ENCODE data around the gene DDX6.
"Not testable (repeated sequence)": the region's sequence is repeated elsewhere in the genome, so short reads cannot be mapped to it uniquely, and the experiment has no call there.

Gene DDX6

DNA sequence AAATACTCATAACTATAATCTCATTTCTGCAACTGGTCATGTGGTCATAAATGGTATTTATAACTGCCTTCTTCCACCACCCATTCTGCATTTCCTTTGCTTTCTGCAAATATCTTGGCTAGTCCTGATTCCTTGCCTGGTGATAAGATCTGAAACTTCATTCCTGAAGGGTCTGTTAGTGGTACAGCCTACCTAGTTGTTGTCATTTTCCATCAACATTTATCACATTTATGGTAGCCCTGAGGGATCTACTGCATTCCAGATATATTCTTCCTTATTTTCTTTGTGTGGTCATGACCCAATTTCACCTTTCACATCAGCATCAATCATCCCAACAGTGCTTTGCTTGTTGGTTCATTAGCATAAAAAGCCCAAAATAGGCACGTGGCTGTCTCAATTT lies 50.1 kb downstream of the DDX6 start:
- DNase-seq: no peak

DNA sequence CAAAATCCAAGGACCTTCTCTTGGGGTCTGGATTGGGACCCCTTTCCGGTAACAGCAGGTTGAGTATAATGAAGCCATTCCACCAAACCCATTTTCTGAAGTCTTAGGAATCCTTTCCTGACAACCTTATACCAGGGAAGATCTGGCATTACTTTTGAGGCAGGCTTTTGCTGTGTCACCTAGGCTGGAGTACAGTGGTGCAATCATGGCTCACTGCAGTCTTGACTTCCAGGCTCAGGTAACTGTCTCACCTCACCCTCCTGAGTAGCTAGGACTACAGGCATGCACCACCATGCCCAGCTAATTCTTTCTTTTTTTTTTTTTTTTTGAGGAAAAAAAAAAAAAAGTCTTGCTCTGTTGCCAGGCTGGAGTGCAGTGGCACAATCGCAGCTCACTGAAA lies 55.8 kb downstream of the DDX6 start:
- no peak for DNase-seq

- no peak for DNase-seq
These were observed 56.9 kb downstream of the DDX6 start for GRCh38 chr11:118734031-118734430.

GRCh38 chr11:118729753-118730152 lies 61.2 kb downstream of the DDX6 start:
- DNase-seq: not testable (repeated sequence)

DNA sequence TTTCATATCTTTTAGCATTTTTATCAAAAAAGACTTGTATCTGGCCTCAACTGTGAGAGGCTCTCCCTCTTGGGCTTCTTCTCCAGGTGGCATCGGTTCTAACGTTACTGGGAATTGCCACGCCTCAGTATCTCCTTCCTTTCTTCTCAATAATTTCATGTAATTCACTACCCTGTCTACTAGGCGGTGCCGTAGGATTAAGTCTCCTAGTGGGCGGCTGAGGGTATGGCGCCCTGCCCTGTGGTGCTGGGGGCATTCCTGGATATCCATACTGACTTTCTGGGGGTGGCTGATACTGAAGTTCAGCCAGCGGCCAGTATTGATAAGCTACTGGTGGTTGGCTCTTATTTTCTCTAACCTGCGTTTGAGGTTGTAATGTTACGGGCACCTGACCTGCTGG lies 62.9 kb downstream of the DDX6 start:
- not testable (repeated sequence) for DNase-seq

DNA sequence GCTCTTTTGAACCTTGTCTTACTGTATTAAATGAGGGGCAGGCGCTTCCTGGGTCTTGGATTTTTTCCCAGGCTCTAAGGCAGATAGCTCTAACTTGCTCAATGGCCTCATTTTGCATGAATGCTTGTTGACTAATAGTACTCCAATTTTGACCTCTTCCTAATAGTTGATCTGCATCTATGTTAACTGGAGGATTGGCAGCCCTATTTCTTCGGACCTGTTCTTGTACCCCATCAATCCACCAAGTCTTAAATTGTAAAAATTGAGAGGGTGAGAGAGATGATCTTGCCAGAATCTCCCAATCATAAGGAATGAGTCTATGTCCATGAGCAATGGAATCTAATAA lies 63.3 kb downstream of the DDX6 start:
- DNase-seq: not testable (repeated sequence)

DNA sequence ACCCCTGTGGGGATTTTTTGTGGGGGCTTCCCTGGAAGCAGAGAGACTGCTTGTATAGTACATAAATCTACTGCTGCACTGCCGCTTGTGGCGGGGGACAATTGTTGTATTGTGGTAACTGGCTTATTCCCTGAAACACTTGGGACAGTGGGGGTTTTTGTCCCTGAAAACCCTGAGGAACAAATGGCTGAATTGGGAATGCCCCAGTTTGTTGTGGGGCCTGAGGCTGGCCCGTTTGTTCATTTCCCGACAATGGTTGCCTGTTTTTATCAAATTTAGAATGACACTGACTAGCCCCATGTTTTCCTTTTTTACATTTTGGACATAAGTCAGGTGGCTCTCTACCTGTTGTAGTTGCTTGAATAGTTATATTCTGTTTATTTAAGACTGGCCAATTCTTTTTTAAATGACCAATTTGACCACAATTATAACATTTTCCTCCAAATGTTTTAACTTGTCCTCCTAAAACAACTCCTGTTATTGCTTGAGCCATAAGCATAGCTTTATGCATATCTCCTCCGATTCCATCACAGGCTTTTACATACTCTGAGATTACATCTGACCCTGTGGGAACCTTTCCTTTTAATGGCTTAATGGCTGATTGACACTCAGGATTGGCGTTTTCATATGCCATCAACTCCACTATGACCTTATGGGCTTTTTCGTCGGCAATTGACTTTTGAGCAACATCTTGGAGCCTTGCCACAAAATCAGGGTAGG lies 63.8 kb downstream of the DDX6 start:
- not testable (repeated sequence) for DNase-seq

DNA sequence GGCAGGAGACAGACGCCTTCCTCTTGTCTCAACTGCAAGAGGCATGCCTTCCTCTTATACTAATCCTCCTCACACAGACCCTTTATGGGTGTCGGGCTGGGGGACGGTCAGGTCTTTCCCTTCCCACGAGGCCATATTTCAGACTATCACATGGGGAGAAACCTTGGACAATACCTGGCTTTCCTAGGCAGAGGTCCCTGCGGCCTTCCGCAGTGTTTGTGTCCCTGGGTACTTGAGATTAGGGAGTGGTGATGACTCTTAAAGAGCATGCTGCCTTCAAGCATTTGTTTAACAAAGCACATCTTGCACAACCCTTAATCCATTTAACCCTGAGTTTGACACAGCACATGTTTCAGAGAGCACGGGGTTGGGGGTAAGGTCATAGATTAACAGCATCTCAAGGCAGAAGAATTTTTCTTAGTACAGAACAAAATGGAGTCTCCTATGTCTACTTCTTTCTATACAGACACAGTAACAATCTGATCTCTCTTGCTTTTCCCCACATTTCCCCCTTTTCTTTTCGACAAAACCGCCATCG lies 69.4 kb downstream of the DDX6 start:
- DNase-seq: not testable (repeated sequence)

DNA sequence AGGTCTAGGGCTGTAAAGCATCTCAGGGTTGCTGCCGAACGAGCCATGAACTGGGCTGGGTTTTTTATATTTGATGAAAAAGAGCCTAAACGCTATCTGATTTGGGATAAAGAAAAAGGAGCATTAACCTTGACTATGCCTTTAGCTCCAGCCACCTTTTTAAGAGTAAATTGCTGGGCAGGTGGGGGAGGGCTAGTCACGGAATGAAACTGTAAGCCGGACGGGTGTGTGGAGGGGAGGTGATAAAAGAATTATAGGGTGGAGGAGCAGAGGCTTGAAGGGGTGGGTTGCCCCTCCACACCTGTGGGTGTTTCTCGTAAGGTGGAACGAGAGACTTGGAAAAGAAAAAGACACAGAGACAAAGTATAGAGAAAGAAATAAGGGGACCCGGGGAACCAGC lies 70.2 kb downstream of the DDX6 start:
- DNase-seq: not testable (repeated sequence)

DNA sequence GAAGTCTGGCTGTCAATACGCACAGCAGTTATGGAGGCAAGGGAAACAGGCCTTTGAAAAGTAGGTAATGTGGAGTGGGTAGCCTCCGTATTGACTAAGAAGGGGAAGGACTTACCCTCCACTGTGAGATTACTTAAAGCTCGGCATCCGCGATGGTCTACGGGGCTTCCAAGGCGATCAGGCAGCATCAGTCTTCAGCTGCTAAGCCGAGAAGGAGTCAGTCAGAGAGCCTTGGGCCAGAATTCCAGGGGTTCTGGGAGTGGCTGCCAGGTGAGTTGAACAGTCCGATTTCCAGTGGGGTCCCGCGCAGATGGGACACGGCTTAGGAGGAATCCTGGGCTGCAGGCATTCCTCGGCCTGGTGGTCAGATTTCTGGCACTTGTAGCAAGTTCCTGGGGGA lies 70.9 kb downstream of the DDX6 start:
- DNase-seq: not testable (repeated sequence)

DNA sequence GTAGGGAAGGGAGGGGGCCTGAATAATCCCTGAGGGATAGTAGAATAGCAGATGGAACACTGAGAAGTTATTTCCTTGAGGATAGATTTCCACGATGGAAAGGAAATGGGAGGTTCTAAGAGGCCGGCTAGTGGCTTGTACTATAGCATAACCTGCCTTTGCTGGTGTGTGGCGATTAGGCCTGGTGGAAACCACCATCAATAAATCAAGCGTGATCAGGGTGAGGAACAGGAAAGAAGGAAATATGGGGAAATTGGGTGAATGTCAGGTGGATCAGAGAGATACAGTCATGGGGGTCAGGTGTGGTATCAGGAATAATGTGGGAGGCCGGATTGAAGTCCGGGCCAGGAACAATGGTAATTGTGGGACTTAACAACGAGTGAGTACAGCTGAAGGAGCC lies 72.4 kb downstream of the DDX6 start:
- not testable (repeated sequence) for DNase-seq

DNA sequence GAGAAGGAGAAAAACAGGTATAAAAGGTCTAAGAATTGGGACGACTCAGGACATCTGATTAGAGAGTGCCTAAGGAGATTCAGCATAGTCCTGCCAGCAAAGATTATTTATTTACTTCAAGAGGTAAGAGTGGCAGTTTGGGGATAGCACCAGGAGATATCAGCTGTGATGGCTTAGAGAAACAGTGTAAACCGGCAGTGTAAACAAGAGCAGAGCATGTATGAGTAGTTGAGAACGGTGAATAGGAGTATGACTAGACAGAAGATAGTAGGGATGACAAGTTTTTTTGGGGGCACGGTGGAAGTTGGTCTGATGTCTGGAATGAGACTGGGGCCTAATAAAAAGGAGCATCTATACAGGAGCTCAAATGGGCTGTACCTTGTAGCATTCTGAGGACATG lies 73.2 kb downstream of the DDX6 start:
- DNase-seq: not testable (repeated sequence)

- not testable (repeated sequence) for DNase-seq
These were observed 73.7 kb downstream of the DDX6 start for GRCh38 chr11:118717221-118717620.

DNA sequence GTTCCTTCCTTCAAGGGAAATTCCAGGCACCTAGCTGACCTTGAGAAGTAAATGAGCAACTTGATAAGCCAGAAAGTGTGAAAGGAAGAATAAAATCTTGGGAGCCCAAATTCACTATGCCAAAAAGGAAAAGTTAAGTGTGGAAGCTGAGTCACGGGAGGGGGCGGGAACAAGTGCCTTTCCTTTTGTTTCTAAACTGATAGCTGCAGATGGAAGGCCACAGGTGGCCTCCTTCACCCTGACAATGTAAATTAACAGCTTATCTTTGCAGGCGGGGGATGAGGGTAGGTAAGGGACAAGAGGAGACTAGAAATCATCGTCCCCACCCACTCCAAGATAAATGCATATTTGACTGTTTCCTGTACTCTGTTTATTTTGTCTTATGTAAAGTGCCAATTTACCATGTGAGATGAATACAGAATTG lies 75.1 kb downstream of the DDX6 start:
- DNase-seq: no peak

- DNase-seq: no peak
These were observed 75.6 kb downstream of the DDX6 start for GRCh38 chr11:118715245-118715831.

- no peak for DNase-seq
These were observed 76.1 kb downstream of the DDX6 start for GRCh38 chr11:118714816-118715215.

DNA sequence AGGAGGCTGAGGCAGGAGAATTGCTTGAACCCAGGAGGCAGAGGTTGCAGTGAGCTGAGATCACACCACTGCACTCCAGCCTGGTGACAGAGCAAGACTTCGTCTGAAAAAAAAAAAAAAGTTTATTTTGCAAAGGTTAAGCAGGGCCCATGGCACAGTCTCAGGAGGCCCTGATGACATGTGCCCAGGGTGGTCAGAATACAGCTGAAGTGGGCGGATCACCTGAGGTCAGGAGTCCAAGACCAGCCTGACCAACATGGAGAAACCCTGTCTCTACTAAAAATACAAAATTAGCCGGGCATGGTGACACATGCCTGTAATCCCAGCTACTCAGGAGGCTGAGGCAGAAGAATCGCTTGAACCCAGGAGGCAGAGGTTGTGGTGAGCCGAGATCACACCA lies 76.5 kb downstream of the DDX6 start:
- not testable (repeated sequence) for DNase-seq

DNA sequence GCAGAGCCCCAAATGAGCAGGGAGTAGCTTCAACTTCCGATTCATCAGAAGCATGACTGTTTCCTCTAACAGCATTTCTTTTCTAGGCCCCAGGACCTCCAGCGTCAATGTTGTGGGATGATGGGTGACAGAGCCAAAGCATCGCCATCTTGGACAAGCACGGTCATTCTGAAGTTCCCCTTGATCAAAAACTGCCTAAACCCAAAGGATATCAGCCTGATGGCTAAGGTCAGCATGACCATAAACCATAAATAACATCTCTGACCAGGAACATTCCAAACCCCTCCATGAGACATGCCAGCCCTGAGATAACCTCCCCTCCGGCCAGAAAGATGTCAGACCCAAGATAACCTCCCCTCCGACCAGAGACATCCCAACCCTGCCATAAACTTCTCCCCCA lies 82.7 kb downstream of the DDX6 start:
- no peak for DNase-seq

GRCh38 chr11:118706546-118706825 lies 84.5 kb downstream of the DDX6 start:
- no peak for DNase-seq

DNA sequence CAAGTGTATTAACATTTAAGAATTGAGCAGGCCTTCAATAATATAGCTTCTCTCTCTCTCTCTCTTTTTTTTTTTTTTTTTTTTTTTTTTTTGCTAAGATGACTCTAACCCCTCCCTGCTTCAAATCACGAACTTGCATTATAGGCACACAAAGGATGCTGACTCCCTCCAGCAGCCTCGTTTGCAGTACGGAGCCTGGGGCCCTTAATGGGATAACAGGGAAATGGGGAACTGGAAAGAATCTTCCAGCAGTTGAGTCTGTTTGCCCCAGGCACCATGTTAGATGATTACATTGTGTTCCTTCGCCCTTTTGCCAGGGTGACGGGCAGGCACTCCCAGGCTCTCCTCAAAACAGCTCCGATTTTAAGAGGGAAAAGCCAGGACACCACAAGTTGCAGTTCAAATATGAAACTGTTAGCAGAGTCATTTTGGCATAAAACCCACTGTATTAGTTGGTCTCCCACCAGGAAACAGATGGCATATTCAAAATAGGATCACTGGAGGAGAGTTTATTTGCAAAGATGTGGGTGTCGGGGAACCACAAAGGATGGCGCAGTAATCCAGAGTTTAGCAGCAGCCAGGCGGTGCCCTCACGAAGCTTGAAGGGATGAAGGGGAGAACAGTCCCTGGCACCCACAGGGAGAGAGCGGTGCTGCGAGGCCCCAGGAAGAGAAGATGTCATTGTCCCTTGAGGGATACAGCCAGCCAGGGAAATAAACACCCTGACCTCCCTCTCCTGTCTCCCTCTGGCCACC lies 85.0 kb downstream of the DDX6 start:
- DNase-seq: no peak

GRCh38 chr11:118705111-118705741 lies 85.7 kb downstream of the DDX6 start:
- no peak for DNase-seq

DNA sequence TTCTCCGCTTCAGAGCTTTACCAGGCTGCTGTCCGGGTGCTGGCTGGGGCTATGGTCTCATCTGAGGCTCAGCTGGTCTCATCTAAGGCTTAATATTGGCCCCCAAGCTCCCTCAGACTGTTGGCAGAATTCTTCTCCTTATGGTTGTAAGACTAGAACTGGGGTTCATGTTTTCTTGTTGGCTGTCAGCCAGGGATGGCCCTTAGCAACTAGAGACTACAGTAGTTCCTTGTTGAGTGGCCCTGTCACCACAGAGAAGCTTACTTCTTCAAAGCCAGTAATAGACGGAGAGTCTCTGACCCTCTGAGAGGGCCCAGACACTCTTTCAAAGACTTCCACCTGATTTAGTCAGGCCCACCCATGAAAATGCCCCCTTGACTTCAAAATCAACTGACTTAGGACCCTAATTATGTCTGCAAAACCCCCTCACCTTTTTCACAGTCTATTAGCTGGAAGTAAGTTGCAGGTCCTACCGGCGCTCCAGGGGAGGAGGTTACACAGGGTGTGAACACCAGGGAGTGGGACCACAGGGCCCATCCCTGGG lies 87.3 kb downstream of the DDX6 start:
- DNase-seq: no peak

DNA sequence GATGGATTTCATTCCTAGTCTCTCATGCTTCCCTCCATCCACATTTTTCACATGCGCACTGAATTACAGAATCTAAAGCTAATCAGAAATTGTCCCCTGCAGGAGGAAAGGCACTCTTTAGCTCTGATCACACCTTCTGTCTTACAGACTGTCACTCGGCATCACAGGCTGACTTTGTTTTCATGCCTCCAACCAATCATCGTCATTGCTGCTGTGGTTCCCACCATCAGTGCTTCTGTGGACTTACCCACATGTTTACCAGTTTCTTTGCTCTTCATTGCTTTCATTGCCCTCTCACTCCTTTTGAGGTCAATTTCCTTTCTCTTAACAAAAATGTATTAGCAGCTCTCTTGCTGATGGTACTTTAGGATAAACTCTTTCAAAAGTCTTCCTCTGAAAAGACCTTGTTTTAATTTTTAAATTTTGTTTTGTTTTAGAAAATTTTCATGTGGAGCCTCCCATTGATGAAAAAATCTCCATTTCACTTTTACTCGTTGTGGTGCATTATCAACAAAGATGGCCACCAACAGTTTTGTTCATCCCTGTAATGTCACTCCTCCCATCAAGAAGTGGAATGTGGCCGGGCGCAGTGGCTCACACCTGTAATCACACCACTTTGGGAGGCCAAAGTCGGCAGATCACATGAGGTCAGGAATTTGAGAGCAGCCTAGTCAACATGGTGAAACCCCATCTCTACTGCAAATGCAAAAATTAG lies 91.3 kb downstream of the DDX6 start:
- no peak for DNase-seq

All from activated gamma-delta T cell (primary cell).